HL-60 (cell line): ENCODE measurements around the gene PJA1.
A peak's percentile ranks its signal among the peaks of the same experiment; 100 is the strongest.

Source experiments
- DNase-seq, 2 experiments: peaks; one replicate each; pipeline ENCODE4 v3.0.0-alpha.2; 2010 to 2020; ENCODE audit warnings: low read depth in 1 of 2, low spot score in 1 of 2
- H3K27ac ChIP-seq: fragments of 250-450 bp; sonication (Bioruptor Pico); replicated peaks from 2 replicates; pipeline ENCODE4 v1.5.1; 2020; ENCODE audit warnings: mild to moderate bottlenecking, moderate library complexity
- H3K27me3 ChIP-seq: fragments of 250-450 bp; sonication (Bioruptor Pico); 2 replicates; pipeline ENCODE4 v1.5.1; 2021; ENCODE audit warnings: mild to moderate bottlenecking, moderate library complexity; ENCODE audit not compliant: insufficient read depth, poor library complexity, severe bottlenecking
- H3K4me3 ChIP-seq: replicated peaks from 2 replicates; pipeline ENCODE4 v1.5.1; 2011; ENCODE audit warnings: mild to moderate bottlenecking, control low read depth, low read length; ENCODE audit not compliant: insufficient read depth
- GABPA ChIP-seq: IDR thresholded peaks from 2 replicates; pipeline ENCODE4 v1.6.1; 2012; ENCODE audit warnings: low read depth
- POLR2AphosphoS5 ChIP-seq: IDR thresholded peaks from 2 replicates; pipeline ENCODE4 v1.6.1; 2012; ENCODE audit warnings: low read depth
- SPI1 ChIP-seq: IDR thresholded peaks from 2 replicates; pipeline ENCODE4 v1.6.1; 2012; ENCODE audit warnings: low read depth, mild to moderate bottlenecking, borderline replicate concordance
- long read RNA-seq: library from polyadenylated mRNA; unstranded; transcript quantifications from one replicate; pipeline ENCODE4 v2.0.0, GENCODE V29; 2020
- TF ChIP-seq, protein P1 (sequence below): IDR thresholded peaks from one replicate; pipeline ENCODE4 v1.5.1; 2011; ENCODE audit warnings: low read length, control low read depth, inconsistent platforms; ENCODE audit not compliant: insufficient read depth
- TF ChIP-seq, protein P2 (sequence below): IDR thresholded peaks from 2 replicates; pipeline ENCODE4 v1.6.1; 2012; ENCODE audit warnings: low read depth; ENCODE audit not compliant: insufficient replicate concordance

The PJA1 gene, protein sequence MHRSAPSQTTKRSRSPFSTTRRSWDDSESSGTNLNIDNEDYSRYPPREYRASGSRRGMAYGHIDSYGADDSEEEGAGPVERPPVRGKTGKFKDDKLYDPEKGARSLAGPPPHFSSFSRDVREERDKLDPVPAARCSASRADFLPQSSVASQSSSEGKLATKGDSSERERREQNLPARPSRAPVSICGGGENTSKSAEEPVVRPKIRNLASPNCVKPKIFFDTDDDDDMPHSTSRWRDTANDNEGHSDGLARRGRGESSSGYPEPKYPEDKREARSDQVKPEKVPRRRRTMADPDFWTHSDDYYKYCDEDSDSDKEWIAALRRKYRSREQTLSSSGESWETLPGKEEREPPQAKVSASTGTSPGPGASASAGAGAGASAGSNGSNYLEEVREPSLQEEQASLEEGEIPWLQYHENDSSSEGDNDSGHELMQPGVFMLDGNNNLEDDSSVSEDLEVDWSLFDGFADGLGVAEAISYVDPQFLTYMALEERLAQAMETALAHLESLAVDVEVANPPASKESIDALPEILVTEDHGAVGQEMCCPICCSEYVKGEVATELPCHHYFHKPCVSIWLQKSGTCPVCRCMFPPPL
- long read RNA-seq, transcript PJA1-202 (2 exons, 2,672 nt) = major isoform, 16 of 31 reads
- long read RNA-seq, transcript PJA1-201 (2 exons, 2,755 nt) = minor isoform, 8 of 31 reads
- long read RNA-seq, partial matches to known transcripts = 0 of 31 reads
- long read RNA-seq, other reads (novel, unspliced or antisense) = 1 of 31 reads

DNA sequence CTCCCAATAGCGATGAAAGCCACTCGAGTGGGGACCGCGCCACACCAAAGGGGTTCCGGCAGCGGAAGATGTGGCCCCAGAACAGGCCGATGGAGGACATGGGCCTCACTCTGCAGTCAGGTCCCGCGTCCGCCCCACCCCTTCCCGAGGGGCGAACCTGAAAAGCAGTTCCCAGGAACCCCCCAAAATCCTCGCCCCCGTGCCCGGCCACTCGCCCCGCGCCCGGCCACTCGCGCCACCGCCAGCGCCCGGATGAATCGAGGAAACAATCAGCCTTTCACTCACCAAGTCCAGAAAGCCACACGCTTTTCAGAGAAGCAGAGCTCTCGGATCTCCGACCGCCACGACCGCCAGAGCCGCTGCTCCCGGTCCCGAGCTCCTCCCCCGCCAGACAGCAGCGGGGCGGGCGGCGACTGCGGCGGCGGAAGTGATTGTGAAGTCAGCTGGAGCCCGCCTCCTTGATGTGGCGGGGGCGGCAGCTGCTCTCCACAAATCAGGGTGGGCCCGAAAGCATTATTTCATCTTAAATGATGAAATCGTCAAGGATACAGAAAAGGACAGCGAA lies at the start of gene PJA1:
Gene PJA1, minus strand, starts transcription at position 367 of the 565 bp plus-strand sequence. CDS start 2,380 bp downstream, outside the sequence.
- TF ChIP-seq, protein P1, sequence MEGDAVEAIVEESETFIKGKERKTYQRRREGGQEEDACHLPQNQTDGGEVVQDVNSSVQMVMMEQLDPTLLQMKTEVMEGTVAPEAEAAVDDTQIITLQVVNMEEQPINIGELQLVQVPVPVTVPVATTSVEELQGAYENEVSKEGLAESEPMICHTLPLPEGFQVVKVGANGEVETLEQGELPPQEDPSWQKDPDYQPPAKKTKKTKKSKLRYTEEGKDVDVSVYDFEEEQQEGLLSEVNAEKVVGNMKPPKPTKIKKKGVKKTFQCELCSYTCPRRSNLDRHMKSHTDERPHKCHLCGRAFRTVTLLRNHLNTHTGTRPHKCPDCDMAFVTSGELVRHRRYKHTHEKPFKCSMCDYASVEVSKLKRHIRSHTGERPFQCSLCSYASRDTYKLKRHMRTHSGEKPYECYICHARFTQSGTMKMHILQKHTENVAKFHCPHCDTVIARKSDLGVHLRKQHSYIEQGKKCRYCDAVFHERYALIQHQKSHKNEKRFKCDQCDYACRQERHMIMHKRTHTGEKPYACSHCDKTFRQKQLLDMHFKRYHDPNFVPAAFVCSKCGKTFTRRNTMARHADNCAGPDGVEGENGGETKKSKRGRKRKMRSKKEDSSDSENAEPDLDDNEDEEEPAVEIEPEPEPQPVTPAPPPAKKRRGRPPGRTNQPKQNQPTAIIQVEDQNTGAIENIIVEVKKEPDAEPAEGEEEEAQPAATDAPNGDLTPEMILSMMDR = no peak
- no peak for TF ChIP-seq POLR2AphosphoS5
- TF ChIP-seq, protein P2, sequence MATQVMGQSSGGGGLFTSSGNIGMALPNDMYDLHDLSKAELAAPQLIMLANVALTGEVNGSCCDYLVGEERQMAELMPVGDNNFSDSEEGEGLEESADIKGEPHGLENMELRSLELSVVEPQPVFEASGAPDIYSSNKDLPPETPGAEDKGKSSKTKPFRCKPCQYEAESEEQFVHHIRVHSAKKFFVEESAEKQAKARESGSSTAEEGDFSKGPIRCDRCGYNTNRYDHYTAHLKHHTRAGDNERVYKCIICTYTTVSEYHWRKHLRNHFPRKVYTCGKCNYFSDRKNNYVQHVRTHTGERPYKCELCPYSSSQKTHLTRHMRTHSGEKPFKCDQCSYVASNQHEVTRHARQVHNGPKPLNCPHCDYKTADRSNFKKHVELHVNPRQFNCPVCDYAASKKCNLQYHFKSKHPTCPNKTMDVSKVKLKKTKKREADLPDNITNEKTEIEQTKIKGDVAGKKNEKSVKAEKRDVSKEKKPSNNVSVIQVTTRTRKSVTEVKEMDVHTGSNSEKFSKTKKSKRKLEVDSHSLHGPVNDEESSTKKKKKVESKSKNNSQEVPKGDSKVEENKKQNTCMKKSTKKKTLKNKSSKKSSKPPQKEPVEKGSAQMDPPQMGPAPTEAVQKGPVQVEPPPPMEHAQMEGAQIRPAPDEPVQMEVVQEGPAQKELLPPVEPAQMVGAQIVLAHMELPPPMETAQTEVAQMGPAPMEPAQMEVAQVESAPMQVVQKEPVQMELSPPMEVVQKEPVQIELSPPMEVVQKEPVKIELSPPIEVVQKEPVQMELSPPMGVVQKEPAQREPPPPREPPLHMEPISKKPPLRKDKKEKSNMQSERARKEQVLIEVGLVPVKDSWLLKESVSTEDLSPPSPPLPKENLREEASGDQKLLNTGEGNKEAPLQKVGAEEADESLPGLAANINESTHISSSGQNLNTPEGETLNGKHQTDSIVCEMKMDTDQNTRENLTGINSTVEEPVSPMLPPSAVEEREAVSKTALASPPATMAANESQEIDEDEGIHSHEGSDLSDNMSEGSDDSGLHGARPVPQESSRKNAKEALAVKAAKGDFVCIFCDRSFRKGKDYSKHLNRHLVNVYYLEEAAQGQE = no peak
- TF ChIP-seq SPI1 = no peak
- no peak for TF ChIP-seq GABPA
- H3K27ac ChIP-seq = no peak within 1 kb of the TSS
- H3K27me3 ChIP-seq = no peaks in the 10 kb centered on the region
- peak in 1 of 2 experiments; percentile 24 for DNase-seq
- H3K4me3 ChIP-seq = peak within 1 kb of the TSS; percentile 50

DNA sequence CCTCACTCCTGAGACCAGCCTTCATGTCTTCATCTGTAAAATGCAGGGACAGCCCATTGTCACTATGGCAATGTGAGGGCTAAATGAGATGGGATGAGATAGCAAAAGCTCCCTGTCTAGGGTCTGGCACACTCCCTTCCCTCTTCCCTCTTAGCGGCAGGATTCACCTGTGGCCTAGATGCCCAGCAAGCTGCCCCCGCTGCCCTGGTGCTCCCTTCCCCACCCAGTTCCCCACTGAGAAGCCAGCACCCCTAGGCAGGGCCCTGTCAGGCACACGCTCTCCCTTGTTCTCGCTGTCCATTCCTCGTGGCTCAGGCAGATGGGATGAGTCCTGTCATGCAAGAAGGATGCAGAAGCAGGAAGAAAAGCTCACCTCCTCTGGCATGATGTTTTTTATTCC lies 49.2 kb upstream of the PJA1 start:
- no peak for DNase-seq
- Histone ChIP-seq H3K27me3 (no peaks in the 10 kb centered on the region), H3K27ac (no peak overlapping the region), H3K4me3 (no peak overlapping the region)
- TF ChIP-seq GABPA (no peak), SPI1 (no peak), POLR2AphosphoS5 (no peak)
- TF ChIP-seq, protein P2 = no peak
- TF ChIP-seq, protein P1 = no peak

DNA sequence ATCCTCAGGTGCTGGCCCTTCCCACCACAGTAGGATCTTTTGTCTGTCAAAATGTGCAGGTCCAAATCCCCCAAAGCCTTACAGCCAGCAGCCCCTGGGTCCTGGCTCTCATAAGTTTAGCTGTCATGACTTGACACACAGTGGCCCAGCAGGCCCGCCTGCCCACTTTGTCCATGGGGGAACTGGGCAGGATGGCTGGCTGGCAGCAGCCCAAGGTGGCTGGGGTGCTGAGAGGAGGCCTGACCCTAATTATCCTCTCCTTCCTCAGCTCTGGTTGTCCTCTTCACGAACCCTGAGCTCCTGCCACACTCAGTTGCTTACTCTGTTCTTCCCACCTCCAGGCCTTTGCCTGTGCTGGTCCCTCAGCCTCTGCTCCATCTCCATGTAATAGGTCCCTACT lies 46.4 kb upstream of the PJA1 start:
- DNase-seq = no peak
- H3K4me3 ChIP-seq = no peak overlapping the region
- no peaks in the 10 kb centered on the region for H3K27me3 ChIP-seq
- TF ChIP-seq, protein P1 = no peak
- TF ChIP-seq GABPA (no peak), SPI1 (no peak), POLR2AphosphoS5 (no peak)
- TF ChIP-seq, protein P2 = no peak
- H3K27ac ChIP-seq = no peak overlapping the region
